ES-I3 (cell line): Measurements from ENCODE around the gene CCR6.
"Not testable (repeated sequence)": the region's sequence is repeated elsewhere in the genome, so short reads cannot be mapped to it uniquely, and the experiment has no call there.

Experiments
- H3K36me3 ChIP-seq: 2 replicates; pipeline ENCODE4 v1.6.1; 2013; ENCODE audit warnings: mild to moderate bottlenecking, low read length, control low read depth, moderate library complexity; ENCODE audit not compliant: insufficient read depth
- H3K4me1 ChIP-seq: 2 replicates; pipeline ENCODE4 v1.6.1; 2013; ENCODE audit warnings: mild to moderate bottlenecking, control low read depth, low read length; ENCODE audit not compliant: insufficient read depth
- H3K9ac ChIP-seq: 2 replicates; pipeline ENCODE4 v1.6.1; 2013; ENCODE audit warnings: low read depth, mild to moderate bottlenecking, low read length, moderate library complexity
- H3K9me3 ChIP-seq: 2 replicates; pipeline ENCODE4 v1.6.1; 2013; ENCODE audit warnings: mild to moderate bottlenecking, low read length, moderate library complexity; ENCODE audit not compliant: control insufficient read depth, insufficient read depth

The CCR6 gene

DNA sequence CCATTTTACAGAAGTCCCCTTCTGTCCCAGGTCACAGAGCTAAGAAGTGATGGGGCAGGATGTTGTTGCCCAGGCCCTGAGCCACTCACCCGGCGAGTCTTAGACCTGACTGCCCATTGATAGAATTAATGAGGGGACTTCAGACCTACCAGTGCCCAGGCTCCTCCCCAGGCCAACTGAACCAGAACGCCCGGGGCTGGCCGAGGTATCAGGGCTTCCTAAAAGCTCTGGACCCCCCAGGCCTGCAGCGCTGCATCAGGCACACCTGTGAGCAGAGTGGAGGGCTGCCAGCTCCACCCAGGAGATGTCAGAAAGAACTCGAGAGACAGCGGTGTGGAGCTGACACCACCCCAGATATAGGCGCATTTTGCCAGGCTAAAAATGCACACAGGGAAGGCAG is 31.4 kb downstream of the CCR6 start:
- Histone ChIP-seq H3K9me3 (peaks cover 11% of the 10 kb centered on the region; the same call in 1 of the 2 replicates), H3K9ac (no peak overlapping the region), H3K36me3 (no peaks in the 10 kb centered on the region), H3K4me1 (peaks cover 15% of the 10 kb centered on the region)

DNA sequence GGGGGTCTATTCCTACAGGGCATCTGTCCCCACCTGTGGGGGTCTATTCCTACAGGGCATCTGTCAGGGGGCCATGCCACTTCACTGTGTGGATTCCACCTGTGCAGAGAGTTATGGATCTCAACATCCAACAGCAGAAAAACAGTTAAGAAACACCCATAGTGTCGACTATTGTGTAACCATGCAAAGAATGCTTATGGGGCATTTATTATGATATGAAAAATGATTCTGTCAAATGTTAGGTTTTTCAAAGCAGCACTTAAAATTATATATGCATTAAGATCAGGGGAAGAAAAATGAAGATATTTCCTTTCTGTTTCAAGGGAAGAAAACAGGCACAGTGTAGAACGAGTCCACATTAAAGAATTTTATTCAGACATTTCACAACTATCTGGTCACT is 32.0 kb downstream of the CCR6 start:
- peaks cover 15% of the 10 kb centered on the region for H3K4me1 ChIP-seq
- H3K36me3 ChIP-seq: no peaks in the 10 kb centered on the region
- H3K9me3 ChIP-seq: peaks cover 11% of the 10 kb centered on the region; the same call in 1 of the 2 replicates
- no peak overlapping the region for H3K9ac ChIP-seq

DNA sequence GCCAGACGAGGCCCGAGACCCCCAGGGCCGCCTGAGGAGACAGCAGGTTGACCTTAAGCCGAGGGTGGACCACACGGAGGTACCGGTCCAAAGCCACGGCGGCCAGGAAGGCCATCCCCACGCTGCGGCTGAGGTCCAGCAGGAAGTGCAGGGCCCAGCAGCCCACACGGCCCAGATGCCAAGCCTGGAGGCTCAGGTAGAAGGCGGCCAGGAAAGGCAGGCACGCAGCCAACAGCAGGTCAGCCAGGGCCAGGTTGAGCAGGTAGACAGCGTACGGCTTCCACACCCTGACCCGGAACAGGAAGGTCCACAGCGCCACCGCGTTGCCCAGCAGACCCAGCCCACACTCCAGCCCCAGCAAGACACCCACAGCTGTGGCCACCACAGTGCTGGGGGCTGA is 34.5 kb downstream of the CCR6 start:
- peaks cover 4% of the 10 kb centered on the region for H3K4me1 ChIP-seq
- H3K9ac ChIP-seq: no peak overlapping the region
- H3K9me3 ChIP-seq: no peaks in the 10 kb centered on the region
- H3K36me3 ChIP-seq: no peaks in the 10 kb centered on the region

DNA sequence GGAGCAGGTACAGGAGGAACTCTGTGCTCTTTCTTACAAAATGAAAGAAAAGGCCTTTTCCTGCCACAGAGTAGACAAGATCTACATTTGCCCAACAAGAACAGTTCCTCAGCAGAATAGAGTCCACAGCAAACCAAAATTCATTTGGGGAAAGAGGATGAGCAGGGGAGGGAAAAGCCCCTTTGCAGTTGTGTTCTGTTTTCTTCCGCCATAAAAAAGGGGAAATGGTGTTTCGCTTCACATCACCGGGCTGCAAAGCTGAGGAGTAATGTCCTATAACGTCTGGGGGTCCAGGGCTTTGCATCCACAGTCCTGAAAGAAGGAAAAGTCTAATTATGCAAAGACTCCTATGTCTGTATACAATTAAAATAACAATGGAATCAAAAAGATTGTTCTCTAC is 35.0 kb downstream of the CCR6 start, which contains the start of gene GPR31:
Gene GPR31, minus strand, starts transcription at position 118 of the 400 bp plus-strand sequence. CDS start 149 bp downstream, outside the sequence.
- Histone ChIP-seq H3K9me3 (no peaks in the 10 kb centered on the region), H3K36me3 (no peaks in the 10 kb centered on the region), H3K9ac (no peak within 1 kb of the TSS), H3K4me1 (peaks cover 9% of the 10 kb centered on the region)

DNA sequence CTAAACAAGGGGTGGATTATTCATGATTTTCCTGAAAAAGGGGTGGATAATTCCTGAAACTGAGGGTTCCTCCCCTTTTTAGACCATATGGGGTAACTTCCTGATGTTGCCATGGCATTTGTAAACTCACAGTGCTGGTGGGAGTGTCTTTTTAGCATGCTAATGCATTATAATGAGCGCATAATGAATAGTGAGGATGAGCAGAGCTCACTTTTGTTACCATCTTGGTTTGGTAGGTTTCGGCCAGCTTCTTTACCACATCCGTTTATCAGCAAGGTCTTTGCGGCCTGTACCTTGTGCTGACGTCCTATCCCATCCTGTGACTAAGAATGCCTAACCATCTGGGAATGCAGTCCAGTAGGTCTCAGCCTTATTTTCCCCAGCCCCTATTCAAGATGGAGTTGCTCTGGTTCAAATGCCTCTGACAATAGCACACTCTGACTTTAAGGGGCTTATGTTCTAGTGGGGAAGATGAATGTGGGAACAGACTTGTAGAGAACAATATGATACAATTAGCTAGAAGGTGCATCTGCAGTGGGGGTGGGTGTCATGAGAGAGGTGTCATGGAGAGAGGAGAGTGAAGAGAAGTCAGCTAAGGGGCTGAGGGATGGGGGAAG is 39.1 kb downstream of the CCR6 start:
- Histone ChIP-seq H3K9ac (no peak overlapping the region), H3K4me1 (peaks cover 28% of the 10 kb centered on the region), H3K36me3 (no peaks in the 10 kb centered on the region), H3K9me3 (no peaks in the 10 kb centered on the region)

DNA sequence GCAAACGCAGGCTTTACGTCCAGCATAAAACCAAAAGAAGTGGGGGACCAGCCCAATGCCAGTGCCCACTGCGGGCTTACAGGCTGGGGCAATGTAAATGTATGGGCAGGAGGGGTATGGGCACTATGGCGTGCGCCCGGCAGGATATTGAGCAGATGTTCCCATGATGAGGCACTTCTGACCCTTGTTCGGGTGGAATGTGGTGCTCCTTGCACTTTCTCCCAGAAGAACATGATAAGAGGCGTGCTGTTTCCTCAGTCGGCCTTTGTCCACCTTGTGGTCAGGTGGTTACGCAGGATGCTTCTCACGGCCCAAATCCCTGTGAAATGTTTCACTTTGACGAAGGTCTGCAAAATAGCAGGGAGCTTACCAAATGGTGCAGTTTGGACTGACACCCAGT is 39.7 kb downstream of the CCR6 start:
- Histone ChIP-seq H3K4me1 (peaks cover 28% of the 10 kb centered on the region), H3K9me3 (no peaks in the 10 kb centered on the region), H3K9ac (no peak overlapping the region), H3K36me3 (no peaks in the 10 kb centered on the region)

DNA sequence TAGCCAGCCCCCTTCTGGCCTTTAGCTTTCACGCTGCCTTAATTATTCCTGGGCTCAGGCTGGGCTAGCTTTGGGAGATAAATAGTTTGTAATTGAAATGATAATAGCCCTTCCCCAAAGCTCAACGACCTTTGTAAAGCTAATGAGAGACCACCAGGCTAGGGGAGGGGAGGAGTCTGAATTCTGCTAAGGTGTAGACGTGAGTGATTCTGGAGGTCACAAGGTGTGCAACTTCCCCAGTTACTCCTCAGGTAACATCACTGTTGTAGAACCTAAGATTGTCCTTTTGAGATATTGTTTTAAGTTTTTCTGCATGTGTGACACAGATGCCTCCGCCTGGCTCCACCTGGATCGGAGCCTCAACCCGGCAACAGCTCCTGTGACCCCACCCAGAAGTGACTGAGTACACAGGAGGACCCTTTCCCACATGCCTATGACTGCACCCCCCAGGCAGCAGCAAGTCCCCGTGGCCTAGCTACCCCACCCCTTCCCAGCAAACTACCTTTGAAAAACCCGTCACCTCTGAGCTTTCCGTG is 40.6 kb downstream of the CCR6 start:
- Histone ChIP-seq H3K9ac (peak overlapping the region; percentile 11; the same call in 1 of the 2 replicates), H3K9me3 (no peaks in the 10 kb centered on the region), H3K36me3 (no peaks in the 10 kb centered on the region), H3K4me1 (peaks cover 28% of the 10 kb centered on the region)

DNA sequence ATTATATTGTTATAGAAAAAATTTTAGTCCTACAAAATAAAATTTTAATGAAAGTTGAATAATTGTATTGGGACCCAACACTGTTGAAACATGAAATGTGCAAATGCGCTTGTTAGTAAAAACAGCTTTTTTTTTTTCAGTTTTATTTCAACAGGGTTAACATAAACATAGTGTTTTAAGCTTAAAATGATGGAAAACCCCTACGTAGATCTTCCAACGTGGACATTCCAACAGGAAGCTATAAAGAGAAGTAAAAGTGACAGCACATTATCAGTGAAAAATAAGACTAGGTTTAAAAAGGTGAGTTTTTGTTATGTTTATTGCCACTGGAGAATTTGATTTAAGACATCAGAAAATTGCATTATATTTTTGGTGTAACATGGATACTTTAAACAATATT is 41.4 kb downstream of the CCR6 start:
- Histone ChIP-seq H3K4me1 (peaks cover 28% of the 10 kb centered on the region), H3K36me3 (no peaks in the 10 kb centered on the region), H3K9me3 (no peaks in the 10 kb centered on the region), H3K9ac (no peak overlapping the region; the same call in none of the 2 replicates)

DNA sequence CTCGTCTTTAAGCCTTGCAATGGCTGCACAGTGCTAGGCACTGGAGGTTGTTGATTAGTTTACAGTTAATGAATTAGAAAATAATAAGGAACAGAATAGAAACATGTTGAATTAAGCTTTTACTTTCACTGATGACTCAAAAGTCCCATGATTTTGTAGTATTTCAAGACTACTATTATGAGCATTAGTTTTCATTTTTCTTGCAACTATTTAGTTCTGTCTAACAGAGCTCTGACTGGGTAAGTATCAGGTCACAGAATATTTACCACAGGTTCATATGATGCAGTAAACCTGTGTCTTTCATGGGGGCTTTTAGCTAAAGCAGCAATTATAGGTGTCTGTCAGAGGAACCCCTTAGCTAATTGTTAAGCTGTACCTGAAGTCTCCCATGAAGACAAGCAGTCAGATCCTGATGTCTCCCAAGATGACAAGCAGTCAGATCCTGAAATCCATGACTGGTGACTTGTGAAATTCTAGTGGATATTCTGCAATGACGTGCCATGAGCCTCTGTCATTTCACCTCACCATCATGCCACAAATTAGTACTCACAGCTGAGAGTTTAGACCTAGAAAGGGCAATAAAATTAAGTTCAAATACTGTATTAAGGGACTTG is 43.1 kb downstream of the CCR6 start:
- Histone ChIP-seq H3K36me3 (no peaks in the 10 kb centered on the region), H3K4me1 (peaks cover 28% of the 10 kb centered on the region), H3K9ac (no peak overlapping the region), H3K9me3 (no peaks in the 10 kb centered on the region)

DNA sequence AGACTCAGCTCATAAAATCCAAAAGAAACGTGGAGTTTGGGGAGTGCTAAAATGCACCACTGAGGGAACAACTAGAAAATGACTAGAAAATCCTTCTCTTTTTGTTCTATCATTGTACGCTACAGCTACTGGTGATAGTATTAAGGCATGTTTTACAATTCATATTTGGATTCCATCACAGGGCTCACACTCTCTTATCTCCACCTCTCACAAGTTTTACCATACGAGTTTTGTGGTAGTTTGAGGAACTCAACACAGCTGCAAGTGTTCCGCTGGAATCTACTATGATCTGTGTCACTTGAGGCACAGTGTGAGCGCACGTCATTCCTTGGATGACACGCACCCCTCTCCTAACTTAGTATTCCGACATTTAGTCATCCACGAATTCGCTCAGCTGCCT is 44.8 kb downstream of the CCR6 start:
- H3K4me1 ChIP-seq: peaks cover 20% of the 10 kb centered on the region
- H3K9ac ChIP-seq, H3K36me3 ChIP-seq, H3K9me3 ChIP-seq: not testable (repeated sequence)

DNA sequence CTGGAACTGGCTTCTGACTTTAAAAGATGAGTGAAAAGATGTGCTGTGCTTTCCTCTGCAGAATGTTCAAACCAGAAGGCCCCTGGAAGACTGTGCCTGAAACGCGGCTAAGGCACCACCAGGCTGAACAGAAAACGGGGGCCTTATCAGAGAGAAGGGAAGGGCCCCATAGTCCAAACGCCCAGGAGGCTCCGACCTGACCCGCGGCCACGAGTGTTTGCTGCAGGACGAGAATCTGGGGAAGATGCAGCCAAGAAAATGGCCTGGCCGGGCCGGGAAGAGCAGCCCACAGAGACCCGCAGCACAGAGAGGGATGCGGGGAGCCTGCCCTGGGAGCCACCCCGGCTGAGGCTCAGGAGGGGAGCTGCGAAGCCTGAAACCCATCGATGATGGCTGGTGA is 45.4 kb downstream of the CCR6 start:
- H3K9me3 ChIP-seq, H3K36me3 ChIP-seq, H3K9ac ChIP-seq: not testable (repeated sequence)

DNA sequence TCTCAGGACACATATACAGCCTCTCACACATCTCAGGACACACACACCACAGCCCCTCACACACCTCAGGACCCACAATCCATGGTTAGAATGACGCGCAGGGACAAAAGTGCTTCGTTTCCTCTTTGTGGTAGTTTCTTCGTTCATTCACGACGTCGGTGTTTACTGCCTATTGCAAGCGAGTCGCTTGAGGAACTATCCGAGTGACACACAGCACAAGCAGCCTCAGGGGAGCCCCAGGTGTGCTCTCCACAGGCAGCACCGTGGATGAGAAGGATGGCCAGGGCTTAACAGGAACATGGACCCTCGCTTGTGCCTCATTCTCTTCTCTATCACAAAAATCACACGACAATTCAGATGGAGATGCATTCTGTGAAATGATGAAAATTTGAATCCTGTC is 47.0 kb downstream of the CCR6 start:
- not testable (repeated sequence) for H3K9me3 ChIP-seq, H3K9ac ChIP-seq, H3K36me3 ChIP-seq, H3K4me1 ChIP-seq

More for the DNA sequence above, 45.4 kb downstream of the CCR6 start:
- H3K4me1 ChIP-seq: peaks cover 17% of the 10 kb centered on the region; the same call in 1 of the 2 replicates

DNA sequence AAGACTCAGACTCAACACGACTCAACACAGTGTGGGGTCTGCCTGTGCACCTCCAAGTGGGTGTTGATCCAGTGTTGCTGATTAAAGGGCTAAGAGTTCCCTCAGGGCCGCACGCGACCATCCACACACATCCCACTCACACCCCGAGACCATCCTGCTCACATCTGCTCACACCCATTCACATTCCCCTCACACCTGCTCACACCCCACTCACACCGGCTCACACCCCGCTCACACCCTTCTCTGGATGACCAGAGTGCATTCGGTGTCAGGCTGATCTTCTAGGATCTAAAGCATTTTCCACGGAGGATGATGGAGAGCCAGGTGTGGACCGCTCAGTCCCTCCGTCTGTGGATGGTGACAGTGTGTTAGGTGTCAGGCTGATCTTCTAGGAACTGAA is 48.4 kb downstream of the CCR6 start:
- not testable (repeated sequence) for H3K9me3 ChIP-seq, H3K36me3 ChIP-seq, H3K9ac ChIP-seq, H3K4me1 ChIP-seq

DNA sequence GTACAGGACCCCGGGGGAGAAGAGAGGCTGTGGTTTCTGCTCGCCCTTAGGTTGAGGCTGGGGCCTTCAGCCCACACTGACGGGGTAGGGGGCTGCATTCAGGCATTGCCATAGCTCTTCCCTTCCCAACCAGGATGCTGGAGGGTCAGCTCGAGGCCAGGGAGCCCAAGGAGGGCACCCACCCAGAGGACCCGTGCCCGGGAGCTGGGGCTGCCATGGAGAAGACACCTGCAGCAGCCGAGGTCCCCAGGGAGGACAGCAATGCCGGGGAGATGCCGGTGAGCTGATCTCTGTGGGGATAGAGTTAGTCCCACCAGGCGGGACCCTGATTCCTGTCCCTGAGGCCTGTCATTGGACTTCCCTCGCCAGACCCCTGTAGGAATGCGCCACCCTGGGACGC is 49.1 kb downstream of the CCR6 start:
- not testable (repeated sequence) for H3K36me3 ChIP-seq, H3K9ac ChIP-seq, H3K4me1 ChIP-seq, H3K9me3 ChIP-seq

DNA sequence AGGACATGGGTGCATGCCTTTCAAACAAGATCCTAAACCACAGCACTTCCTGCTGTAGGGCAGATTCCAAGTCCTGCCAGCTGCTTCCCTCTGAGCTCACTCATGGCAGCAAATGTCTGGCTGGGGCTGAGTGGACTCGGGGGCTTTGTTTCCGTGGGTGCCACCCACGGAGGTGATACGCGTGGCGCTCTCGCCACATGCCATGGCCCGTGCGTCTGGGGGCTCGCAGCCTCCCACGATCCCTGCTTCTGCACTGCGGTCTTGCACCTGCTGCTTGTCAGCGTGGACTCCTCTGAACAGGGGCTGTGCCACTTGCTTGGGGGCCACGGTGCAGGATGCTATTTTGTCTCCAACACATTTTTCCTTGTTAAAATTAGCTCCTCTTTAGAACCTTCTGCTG is 54.4 kb downstream of the CCR6 start:
- not testable (repeated sequence) for H3K9ac ChIP-seq, H3K9me3 ChIP-seq, H3K4me1 ChIP-seq, H3K36me3 ChIP-seq
